Panc1 (cell line): Measurements from ENCODE around the gene RIN2.

Source experiments
- POLR2AphosphoS5 ChIP-seq: IDR thresholded peaks from 2 replicates; pipeline ENCODE4 v1.6.1; 2012; ENCODE audit warnings: mild to moderate bottlenecking, low read depth, low read length, moderate library complexity
- SIN3A ChIP-seq: IDR thresholded peaks from 2 replicates; pipeline ENCODE4 v1.6.1; 2012; ENCODE audit warnings: low read depth, mild to moderate bottlenecking, low read length, moderate library complexity, borderline replicate concordance; ENCODE audit not compliant: insufficient read depth
- TF ChIP-seq, protein P1 (sequence below): fragments of 450-650 bp; IDR thresholded peaks from 2 replicates; pipeline ENCODE4 v1.5.1; 2017; ENCODE audit warnings: mild to moderate bottlenecking

DNA sequence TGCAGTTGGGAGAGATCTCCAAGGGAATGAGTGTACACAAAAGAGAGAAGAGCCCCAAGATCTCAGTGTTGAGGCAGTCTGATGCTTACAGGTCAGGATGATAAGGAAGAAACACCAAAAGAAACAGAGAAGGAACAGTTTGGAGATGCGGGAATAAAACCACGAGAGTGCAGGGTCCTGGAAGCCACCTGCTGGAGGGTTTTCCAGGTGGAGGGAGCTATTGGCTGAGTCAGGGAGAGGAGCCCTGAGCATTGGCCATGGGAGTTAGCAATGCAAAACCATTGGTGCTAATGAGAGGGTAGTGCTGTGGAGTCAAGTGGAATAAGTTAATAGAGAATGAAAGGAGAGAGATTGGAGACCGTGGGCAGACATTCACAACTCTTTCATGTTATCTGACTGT is 39.2 kb upstream of the RIN2 start:
- TF ChIP-seq POLR2AphosphoS5: no peak
- TF ChIP-seq, protein P1, sequence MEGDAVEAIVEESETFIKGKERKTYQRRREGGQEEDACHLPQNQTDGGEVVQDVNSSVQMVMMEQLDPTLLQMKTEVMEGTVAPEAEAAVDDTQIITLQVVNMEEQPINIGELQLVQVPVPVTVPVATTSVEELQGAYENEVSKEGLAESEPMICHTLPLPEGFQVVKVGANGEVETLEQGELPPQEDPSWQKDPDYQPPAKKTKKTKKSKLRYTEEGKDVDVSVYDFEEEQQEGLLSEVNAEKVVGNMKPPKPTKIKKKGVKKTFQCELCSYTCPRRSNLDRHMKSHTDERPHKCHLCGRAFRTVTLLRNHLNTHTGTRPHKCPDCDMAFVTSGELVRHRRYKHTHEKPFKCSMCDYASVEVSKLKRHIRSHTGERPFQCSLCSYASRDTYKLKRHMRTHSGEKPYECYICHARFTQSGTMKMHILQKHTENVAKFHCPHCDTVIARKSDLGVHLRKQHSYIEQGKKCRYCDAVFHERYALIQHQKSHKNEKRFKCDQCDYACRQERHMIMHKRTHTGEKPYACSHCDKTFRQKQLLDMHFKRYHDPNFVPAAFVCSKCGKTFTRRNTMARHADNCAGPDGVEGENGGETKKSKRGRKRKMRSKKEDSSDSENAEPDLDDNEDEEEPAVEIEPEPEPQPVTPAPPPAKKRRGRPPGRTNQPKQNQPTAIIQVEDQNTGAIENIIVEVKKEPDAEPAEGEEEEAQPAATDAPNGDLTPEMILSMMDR: no peak
- no peak for TF ChIP-seq SIN3A
